NCI-H1048 (cell line): ENCODE measurements around the gene USP17L26.
"Not testable (repeated sequence)": the region's sequence is repeated elsewhere in the genome, so short reads cannot be mapped to it uniquely, and the experiment has no call there.

Source experiments
- DNase-seq: peaks from one replicate; lab custom pipeline; 2025; lab: John Stamatoyannopoulos, UW

The USP17L26 gene, protein sequence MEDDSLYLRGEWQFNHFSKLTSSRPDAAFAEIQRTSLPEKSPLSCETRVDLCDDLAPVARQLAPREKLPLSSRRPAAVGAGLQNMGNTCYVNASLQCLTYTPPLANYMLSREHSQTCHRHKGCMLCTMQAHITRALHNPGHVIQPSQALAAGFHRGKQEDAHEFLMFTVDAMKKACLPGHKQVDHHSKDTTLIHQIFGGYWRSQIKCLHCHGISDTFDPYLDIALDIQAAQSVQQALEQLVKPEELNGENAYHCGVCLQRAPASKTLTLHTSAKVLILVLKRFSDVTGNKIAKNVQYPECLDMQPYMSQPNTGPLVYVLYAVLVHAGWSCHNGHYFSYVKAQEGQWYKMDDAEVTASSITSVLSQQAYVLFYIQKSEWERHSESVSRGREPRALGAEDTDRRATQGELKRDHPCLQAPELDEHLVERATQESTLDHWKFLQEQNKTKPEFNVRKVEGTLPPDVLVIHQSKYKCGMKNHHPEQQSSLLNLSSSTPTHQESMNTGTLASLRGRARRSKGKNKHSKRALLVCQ

GRCh38 chr4:9334358-9334757 is at the start of gene USP17L26:
TSS of gene USP17L26 (plus strand) at chr4:9334658. CDS start at chr4:9334658, 0 bp downstream.
- not testable (repeated sequence) for DNase-seq

GRCh38 chr4:9324191-9324590 is 10.3 kb upstream of the USP17L26 start:
- DNase-seq = not testable (repeated sequence)

DNA sequence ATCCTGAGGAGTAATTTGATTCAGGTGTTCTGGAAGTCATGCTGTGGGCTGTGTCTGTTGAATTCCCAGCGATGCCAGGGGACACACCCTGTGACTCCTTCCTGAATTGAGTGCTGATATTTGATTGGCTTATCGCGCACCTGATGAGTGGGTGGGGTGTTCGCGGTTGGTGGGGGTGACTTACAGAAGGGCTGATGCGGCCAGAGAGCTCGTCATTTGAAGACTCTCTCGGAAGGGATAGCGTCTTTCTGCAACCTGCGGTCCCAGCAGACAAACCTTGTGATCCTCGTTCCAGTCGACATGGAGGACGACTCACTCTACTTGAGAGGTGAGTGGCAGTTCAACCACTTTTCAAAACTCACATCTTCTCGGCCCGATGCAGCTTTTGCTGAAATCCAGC is 9.6 kb upstream of the USP17L26 start, which contains the start of gene USP17L24:
USP17L24 (plus strand) TSS at position 301 of the 400 bp plus-strand sequence; CDS start at position 301, 0 bp downstream.
- DNase-seq = not testable (repeated sequence)

- not testable (repeated sequence) for DNase-seq
Observed at GRCh38 chr4:9329611-9330010, 4.8 kb upstream of the USP17L26 start, which contains the start of gene USP17L25. TSS of gene USP17L25 (plus strand) at chr4:9329911. CDS start at chr4:9329911, 0 bp downstream.

- not testable (repeated sequence) for DNase-seq
Observed at GRCh38 chr4:9339103-9339502, 4.6 kb downstream of the USP17L26 start, which contains the start of gene USP17L5. TSS of gene USP17L5 (plus strand) at chr4:9339403. CDS start at chr4:9339403, 0 bp downstream.

DNA sequence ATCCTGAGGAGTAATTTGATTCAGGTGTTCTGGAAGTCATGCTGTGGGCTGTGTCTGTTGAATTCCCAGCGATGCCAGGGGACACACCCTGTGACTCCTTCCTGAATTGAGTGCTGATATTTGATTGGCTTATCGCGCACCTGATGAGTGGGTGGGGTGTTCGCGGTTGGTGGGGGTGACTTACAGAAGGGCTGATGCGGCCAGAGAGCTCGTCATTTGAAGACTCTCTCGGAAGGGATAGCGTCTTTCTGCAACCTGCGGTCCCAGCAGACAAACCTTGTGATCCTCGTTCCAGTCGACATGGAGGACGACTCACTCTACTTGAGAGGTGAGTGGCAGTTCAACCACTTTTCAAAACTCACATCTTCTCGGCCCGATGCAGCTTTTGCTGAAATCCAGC is 9.4 kb downstream of the USP17L26 start, which contains the start of gene USP17L27:
USP17L27 (plus strand) TSS at position 301 of the 400 bp plus-strand sequence; CDS start at position 301, 0 bp downstream.
- not testable (repeated sequence) for DNase-seq

DNA sequence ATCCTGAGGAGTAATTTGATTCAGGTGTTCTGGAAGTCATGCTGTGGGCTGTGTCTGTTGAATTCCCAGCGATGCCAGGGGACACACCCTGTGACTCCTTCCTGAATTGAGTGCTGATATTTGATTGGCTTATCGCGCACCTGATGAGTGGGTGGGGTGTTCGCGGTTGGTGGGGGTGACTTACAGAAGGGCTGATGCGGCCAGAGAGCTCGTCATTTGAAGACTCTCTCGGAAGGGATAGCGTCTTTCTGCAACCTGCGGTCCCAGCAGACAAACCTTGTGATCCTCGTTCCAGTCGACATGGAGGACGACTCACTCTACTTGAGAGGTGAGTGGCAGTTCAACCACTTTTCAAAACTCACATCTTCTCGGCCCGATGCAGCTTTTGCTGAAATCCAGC is 14.1 kb downstream of the USP17L26 start, which contains the start of gene USP17L28:
USP17L28 (plus strand) TSS at position 301 of the 400 bp plus-strand sequence; CDS start at position 301, 0 bp downstream.
- not testable (repeated sequence) for DNase-seq

DNA sequence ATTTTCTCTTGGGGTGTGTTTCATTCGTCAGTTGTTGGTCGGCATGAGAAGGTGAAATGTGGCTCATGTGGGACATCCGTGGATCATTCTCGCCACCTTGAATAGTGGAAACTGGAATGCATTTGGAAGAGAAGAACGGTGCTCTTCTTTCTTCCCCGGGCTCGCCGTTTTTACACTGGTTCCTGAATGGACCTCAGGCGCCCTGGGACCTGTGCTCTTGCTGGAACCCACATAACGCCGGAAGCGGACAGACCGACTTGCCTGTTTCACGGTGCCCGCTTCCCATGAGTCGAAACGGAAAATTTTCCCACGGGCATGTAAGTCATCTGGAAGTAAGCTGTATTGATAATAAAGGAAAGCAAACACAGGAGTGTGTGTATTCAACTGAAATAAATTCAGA is 16.4 kb downstream of the USP17L26 start:
- not testable (repeated sequence) for DNase-seq

DNA sequence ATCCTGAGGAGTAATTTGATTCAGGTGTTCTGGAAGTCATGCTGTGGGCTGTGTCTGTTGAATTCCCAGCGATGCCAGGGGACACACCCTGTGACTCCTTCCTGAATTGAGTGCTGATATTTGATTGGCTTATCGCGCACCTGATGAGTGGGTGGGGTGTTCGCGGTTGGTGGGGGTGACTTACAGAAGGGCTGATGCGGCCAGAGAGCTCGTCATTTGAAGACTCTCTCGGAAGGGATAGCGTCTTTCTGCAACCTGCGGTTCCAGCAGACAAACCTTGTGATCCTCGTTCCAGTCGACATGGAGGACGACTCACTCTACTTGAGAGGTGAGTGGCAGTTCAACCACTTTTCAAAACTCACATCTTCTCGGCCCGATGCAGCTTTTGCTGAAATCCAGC is 18.9 kb downstream of the USP17L26 start, which contains the start of gene USP17L29:
USP17L29 (plus strand) TSS at position 301 of the 400 bp plus-strand sequence; CDS start at position 301, 0 bp downstream.
- DNase-seq = not testable (repeated sequence)

DNA sequence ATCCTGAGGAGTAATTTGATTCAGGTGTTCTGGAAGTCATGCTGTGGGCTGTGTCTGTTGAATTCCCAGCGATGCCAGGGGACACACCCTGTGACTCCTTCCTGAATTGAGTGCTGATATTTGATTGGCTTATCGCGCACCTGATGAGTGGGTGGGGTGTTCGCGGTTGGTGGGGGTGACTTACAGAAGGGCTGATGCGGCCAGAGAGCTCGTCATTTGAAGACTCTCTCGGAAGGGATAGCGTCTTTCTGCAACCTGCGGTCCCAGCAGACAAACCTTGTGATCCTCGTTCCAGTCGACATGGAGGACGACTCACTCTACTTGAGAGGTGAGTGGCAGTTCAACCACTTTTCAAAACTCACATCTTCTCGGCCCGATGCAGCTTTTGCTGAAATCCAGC is 28.4 kb downstream of the USP17L26 start, which contains the start of gene USP17L30:
USP17L30 (plus strand) TSS at position 301 of the 400 bp plus-strand sequence; CDS start at position 301, 0 bp downstream.
- not testable (repeated sequence) for DNase-seq

DNA sequence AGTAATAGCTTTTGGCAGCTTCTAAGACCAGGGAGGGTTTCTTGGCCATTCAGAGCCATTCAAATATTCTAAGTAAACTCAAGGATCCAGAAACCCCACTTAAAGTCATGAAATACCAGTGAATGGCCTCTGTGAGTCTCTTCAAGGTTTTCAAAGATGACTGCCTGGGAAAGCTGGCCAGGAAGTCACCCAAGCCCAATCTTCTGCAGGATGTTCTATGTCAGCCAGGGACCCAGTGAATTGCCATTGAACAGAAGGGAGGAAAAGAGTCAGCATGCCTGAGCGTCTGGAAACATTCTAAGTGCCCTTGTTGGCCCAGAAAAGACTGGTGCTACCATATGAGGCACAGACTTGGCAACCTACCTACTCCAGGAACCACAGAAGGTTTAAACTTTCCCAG is 45.4 kb downstream of the USP17L26 start:
- not testable (repeated sequence) for DNase-seq

DNA sequence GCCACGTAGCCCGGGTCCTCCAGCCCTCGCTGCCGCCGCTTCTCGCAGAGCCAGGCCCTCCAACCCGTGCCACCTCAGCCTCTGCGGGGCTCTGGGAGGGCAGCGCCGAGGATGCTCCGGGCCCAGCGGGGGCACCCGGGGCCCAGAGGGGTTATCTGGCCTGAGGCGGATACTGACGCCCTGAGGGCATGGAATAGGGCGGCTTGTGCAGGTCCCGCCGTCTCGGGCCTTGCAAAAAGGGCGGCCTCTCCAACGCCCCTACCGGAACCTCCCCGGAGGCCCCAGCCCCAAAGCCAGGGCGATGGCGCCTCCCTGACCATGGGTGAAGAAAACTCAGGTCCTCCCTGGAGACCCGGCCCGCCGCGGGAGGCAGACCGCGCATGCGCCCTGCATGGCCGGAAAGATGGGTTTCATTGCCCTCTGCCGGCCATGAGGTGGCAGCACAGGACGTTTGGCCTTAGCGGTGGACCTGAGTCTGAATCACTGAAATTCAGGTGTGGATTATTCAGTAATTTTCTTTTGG is 46.6 kb downstream of the USP17L26 start:
- not testable (repeated sequence) for DNase-seq

- no peak for DNase-seq
Observed at GRCh38 chr4:9384126-9384525, 49.7 kb downstream of the USP17L26 start.
